GM18517 (cell line): ENCODE data around the gene ACTR1B.
"Not testable (repeated sequence)": the region's sequence is repeated elsewhere in the genome, so short reads cannot be mapped to it uniquely, and the experiment has no call there.

Experiments
- ATAC-seq: cut with Tn5 transposase; IDR thresholded peaks from one replicate; pipeline ENCODE4 v1.9.1; 2021; ENCODE audit warnings: mild to moderate bottlenecking, moderate library complexity; ENCODE audit not compliant: unreplicated experiment

ACTR1B gene

GRCh38 chr2:97659256-97660043, 4.4 kb downstream of the ACTR1B start:
- ATAC-seq, result no peak

GRCh38 chr2:97658691-97659157, 5.1 kb downstream of the ACTR1B start:
- no peak for ATAC-seq

- ATAC-seq, result no peak
Measured at GRCh38 chr2:97657986-97658690, 5.7 kb downstream of the ACTR1B start.

GRCh38 chr2:97656905-97657587, 6.8 kb downstream of the ACTR1B start:
- no peak for ATAC-seq

- no peak for ATAC-seq
Measured at GRCh38 chr2:97656129-97656755, 7.6 kb downstream of the ACTR1B start.

DNA sequence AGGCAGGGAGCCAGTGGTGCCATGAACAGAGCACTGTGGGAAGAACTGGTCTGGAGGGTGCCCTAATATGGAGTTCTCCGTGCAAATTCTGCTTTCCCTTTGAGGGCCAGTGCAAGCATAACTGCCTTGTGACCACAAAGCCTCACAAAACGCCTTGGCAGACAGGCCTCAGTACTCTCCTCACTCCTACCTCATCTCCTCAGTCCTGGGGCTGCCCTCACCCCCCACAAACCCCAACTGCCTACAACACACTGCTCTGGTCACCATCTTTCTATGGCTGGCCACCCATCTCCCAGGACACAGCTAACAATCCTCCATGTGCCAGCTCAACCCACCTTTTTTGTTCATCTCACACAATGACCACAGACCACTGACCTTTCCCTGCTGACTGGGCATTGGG, 9.1 kb downstream of the ACTR1B start:
- ATAC-seq, result no peak

GRCh38 chr2:97654309-97654708, 9.5 kb downstream of the ACTR1B start:
- ATAC-seq, result no peak

GRCh38 chr2:97653874-97654273, 10.0 kb downstream of the ACTR1B start:
- no peak for ATAC-seq

- ATAC-seq, result no peak
Measured at GRCh38 chr2:97653473-97653872, 10.4 kb downstream of the ACTR1B start.

GRCh38 chr2:97651114-97651513, 12.7 kb downstream of the ACTR1B start:
- ATAC-seq, result no peak

DNA sequence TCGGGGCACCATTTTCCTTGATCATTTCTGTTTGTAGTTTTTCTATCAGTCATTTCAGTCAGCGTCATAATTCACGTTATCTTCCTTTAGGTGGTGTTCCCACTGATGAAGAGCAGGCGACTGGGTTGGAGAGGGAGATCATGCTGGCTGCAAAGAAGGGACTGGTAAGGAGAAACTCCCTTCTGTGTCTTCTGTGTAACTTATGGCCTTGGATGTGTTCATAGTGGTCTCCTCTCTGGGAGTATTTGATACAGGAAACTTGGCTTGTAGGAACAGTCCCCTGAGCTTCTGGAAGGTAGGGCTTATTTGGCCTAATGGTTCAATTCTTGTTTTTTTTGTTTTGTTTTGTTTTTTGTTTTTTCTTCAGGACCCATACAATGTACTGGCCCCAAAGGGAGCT, 16.9 kb downstream of the ACTR1B start:
- ATAC-seq, result no peak

DNA sequence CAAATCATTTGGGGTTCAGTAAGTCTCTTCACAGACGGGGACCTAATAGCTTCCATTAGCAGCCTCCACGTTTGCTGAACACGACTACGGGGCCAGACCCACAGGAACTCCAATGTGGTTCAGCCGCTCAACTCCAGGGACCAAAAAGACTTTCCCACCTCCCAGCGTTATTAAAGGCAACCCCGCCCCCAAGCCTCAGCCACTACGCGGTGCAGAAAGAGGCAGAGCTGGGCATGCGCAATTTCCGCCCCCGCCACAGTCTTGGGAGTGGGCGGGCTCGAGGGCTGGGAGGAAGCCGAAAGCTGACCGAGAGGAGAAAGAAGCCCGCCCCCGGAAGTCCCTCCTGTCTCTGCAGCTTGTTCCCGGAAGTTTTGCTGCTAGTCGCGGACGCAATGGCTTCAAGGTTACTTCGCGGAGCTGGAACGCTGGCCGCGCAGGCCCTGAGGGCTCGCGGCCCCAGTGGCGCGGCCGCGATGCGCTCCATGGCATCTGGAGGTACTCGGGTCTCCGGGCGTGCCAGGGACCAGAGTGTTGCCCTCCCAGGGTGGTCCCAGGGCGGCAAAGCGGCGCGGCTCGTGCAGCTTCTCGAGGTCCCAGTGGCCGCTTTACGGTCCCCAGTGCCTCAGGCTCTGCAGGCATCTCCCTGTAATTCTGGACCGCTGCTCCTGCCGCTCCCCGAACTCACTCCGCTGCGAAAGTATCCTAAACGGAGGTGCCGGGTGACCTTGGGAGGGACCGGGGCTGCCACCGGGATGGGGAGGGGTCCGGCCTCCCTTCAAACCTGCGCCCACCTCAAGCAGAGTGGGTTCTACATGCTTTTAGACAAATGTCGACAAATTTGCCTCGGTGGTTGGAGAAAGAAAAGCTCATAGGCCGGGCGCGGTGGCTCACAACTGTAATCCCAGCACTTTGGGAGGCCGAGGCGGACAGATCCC, 17.9 kb downstream of the ACTR1B start, which contains the start of gene COX5B:
TSS of gene COX5B (plus strand) at position 368 of the 935 bp plus-strand sequence. CDS start at position 393, 25 bp downstream.
- ATAC-seq, result peak; percentile 88

DNA sequence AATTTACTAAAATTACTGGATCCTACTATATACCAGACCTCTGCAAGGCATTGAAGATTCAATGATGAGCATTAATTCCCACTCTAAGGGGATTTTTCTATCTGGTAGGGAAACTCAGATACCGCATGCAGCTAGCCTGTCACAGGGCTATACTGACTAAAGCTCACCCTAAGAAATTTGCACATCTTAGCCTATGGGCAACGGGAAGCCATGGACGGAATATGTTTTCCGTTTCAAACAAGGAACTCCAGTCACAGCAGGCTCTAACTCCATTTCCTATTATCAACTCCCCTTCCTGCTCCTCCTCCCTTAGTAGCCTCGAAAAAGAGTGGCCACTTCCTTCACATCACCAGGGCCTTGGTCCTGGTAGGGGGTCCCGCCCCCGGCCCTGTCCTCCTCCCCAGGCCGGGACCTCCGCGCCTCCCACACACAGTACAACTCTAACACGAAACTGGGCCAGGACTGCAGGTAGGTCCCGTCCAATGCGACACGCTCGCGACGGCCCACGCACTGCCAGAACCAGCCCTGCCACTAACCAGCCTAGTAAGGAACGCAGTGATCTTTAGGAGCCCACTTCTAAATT, 18.6 kb downstream of the ACTR1B start:
- peak; percentile 35 for ATAC-seq

DNA sequence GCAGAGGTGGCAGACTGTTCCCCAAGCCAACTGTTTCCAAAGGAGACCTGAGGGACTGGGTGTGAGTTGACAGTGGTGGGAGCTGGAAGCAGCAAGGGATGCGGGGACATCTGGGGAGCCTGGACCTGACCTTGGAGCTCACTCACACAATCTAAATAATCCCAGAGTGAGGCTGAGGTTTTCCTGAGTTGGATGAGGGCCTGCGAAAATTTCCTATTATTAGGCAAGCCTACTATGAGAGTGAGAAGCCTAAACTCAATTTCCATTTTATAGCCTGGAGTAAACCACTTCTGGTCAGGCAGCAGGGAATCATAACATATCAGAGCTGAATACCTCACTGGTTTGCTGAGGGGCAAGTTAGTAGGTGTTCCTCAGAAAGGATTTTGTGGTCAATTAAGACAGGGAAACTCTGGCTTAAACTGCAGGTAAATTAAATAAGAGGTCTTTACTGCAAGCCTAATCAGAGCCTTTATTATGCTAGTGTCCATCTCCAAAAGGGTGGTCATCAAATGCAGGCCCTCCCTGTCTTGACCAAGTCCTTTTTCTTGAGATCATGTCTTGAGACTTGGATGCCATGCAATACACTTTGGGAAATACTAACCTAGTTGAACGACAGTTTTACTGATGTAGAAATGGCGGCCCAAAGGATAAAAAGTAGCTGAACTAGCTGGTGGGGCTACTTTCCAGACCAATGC, 19.7 kb downstream of the ACTR1B start:
- no peak for ATAC-seq

GRCh38 chr2:97626049-97626430, 37.8 kb downstream of the ACTR1B start:
- not testable (repeated sequence) for ATAC-seq

- not testable (repeated sequence) for ATAC-seq
Measured at GRCh38 chr2:97625354-97626048, 38.3 kb downstream of the ACTR1B start.

GRCh38 chr2:97622976-97623375, 40.9 kb downstream of the ACTR1B start:
- ATAC-seq, result not testable (repeated sequence)

- not testable (repeated sequence) for ATAC-seq
Measured at GRCh38 chr2:97620492-97620891, 43.4 kb downstream of the ACTR1B start.
